GM21576 (cell line): Measurements from ENCODE around the gene CCNY.

Experiments used
- ATAC-seq: cut with Tn5 transposase; IDR thresholded peaks from one replicate; pipeline ENCODE4 v1.9.1; 2021; ENCODE audit warnings: mild to moderate bottlenecking, moderate library complexity; ENCODE audit not compliant: unreplicated experiment

The CCNY gene

DNA sequence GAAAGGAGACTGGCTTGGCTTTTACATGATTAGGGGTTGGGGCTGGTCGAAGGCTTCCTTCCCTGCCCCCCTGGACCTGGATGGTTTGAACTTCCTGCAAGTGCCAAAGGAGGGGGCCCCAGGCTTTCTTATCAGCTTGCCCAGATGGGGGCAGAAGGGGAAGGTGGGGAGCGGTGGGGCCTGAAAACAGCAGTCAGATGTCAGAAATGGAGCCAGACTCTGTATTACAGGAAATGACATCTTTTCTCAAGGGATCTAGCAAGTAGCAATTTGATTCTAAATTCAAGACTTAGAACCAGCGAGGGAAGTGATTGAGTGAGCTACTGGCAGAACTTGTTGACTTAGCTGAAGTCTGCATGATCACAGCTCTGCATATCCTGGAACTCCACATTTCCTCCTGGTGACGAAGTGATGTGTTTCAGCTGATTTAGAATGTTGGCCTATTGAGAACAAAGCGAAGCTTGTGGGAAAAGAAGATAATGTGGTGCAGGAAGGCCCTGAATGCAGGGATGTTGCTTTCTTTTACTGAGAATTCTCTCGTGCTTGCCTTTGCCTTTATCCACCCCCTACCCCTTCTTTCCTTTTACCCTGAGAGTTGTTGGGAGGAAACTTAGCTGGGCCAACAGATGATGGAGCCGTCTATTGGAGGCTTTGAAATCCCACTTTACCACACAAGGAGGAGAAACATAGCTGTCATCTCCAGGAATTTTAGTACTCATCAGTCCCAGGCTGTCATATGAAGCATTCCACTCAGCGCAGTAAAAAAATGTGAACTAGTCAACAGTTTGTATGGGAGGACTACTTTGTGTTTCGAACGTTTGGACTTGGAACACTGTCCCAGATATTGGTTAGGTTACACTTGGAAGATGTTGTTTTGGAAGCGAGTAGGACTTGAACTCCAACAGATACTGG lies 43.2 kb downstream of the CCNY start:
- ATAC-seq, result peak; percentile 82

DNA sequence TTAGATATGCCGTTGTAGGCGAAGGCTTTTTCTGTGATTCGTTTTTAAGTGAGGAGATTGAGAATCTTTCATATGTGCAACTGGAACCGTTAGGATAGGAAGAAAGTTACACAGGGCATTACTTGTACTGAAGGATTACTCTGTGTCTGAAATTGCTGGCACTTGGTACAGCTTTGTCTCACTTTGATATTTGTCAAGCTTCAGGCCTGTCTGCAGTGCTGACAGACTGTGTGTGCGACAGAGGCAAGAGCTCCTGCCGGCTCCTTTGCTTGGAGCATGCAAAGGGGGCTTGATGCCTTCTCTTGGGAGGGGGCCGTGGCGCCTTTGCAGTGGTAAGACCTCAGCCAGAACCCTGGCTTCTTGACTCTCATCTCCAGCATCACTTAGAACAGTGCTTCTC lies 45.8 kb downstream of the CCNY start:
- ATAC-seq, result no peak

DNA sequence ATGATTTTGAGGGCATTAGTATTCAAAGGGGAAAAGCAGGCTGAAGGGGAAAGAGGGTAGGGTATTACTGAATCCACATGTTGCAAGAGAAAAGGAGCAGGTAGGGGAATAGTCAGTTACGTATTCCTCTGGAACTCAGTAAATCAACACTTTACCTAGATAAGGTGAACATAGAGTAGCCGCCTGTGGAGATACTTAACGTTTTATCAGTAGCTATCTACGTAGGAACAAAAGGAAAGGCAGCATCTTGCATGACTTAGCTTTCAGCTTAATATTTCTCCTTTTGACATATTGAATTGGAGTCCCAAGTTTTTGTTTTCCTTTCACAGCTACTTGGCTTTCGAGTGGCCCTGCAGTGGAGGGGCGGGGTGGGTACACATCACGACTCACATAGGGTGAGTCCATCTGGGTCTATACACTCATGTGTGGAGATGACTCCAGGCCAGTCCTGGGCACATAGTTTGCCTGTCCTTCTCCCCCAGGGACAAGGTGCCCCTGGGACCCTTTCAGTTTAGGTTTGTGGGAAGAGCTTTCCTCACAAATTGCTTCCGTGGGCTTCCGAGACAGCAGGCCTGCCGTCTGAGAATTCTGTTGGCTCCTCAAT lies 48.1 kb downstream of the CCNY start:
- no peak for ATAC-seq

DNA sequence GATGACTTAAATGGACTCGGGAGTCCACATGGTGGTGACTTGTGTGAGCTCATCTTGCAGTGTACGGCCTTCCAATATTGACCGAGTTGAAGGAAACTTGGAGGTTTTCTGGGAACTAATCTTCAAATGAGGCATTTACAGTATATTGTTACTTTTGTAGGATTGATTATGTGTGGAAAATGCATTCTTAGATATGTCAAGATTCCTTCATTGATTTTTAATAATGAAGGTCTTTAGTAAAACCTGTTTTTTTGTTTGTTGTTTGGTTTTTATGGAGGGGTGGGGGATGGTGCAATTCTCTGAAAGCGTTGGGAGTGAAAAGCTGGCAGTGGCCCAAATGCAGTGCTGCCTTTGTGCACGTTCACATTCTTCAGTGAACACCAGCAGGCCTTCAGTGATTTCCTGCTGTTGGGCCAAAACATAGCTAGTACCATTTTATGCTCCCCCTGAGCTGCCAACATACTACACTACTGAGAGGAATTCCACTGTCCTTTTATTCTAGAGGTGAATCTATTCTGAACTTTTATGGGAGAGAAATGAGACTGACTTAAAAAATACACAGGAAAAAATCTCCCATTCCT lies 50.4 kb downstream of the CCNY start:
- ATAC-seq, result no peak

DNA sequence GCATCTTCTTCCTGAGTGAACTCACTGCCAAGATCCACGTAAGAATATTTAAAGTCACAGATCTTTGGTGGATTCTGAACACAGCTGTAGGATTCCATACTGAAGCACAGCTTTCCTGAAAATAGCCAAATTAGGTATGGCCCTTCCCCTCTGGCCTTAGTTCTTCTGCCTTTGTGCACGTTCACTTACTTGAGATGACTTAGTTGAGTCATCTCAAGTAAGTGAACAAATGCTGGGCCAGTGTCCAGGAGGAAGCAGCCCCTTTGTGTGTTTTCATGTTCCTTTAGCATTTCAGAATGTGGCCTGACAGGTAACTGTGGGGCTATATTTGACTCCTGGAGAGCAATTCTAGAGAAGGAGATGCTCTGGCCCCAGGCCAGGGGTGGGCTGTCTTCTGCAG lies 51.5 kb downstream of the CCNY start:
- ATAC-seq, result peak; percentile 82

DNA sequence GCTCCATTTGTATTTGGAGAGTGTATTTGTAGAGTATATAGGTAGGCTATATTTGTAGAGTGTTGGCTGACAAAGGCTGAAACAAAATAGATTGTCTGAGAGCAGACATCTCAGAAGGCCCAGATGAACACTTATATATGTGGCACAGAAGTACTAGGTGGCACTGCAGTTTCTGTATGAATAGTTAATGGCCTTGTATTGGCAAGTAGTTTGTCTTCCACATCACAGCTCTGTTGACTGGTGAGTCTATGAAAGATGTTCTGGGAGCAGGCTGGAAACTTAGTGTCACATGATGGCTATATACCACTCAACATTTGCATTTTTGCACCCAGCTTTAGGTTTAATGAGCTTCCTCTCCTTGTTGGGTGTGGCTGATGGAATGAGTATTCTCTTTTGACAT lies 51.9 kb downstream of the CCNY start:
- peak; percentile 51 for ATAC-seq

DNA sequence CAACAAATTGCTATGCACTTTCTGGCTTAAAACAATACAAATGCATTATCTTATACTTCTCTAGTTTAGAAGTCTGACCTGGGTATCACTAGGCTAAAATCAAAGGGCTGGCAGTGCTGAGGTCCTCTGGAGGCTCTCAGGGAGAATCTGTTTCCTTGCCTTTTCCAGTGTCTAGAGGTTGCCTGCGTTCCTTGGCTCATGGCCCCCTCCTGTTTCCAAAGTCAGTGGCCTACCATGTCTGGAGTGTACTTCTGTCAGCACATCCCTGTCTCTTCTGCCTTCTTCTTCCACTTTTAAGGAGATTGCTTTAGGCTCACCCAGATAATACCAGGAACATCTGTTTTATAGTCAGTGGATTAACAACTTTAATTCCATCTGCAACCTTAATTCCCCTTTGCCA lies 52.4 kb downstream of the CCNY start:
- no peak for ATAC-seq

DNA sequence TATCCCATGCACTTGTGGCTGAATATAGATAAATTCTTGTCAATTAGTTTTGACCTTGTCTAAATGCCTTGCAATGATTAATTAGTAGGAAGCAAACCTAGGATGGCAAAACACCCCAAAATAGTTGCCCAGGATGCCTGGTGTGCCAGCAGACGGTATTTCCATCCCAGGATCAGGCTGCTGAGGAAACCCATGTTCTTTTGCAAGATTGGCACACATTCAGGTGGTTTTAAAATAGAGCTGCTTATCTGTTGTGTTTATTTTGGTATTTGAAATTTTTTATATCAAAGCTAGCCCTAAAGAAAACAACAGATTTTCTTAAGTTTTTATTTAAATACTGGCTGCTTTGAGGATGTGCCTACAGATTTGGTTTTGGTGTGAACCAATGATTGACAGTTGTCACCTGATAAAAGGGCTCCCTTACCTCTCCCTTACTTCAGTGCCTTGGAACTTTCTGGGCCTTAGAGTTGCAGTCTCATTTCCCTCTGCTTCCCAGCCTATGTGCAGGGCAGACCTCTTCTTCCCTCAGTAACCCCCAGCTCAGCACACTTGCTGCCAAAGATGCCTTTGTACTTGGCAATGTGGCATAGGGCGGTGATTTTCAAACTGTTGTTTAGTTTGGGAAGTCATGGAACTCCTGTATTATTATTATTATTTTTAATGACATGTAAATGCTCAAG lies 54.0 kb downstream of the CCNY start:
- no peak for ATAC-seq

DNA sequence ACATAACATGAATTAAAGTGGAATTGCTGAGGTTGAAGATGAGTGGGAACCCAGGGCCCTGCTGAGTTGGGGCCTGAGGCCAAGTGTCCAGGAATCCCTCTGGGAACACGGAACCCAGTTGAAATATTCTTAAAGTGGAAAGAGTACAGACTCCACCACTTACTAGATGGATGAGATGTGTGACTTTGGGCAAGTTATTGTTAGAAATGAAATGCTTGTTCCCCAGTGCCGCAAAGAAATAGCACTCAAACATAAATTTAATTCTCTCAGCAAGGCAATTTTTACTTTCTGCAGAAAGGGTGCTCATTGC lies 54.5 kb downstream of the CCNY start:
- no peak for ATAC-seq

DNA sequence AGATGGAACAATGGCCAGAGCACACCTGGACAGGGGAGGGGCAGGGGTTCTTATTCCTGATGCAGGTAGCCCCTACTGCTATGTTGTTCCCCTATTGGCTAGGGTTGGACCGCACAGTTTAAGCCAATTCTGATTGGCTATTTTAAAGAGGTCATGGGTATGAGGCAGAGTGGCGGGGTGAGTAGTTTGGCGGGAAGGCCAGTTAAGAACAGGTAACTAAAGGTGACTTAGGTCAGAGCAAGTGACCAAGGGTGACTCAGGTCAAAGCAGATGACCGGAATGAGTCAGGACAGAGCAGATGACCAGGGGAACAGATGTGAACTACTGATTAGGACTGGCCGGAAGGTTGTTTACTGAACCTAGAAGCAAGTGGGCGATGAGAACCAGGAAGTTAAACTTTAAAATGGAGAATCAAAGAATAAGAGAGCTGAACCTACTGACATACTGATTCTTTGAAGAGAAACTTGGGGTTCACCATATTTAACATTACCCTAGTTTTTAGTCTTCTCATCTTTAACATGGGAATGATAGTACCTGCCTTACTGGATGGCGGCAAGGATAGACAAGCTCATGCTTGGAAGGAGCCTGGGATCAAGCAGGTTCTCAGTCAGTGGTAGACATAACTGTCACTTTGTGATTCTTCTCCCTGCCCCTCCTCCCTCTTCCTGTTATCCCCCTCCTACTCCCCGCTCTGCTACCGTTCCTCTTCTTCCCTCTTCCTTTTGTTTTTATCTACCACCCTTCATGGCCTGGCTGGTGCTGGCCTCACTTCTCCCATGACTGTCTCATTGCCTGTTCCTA lies 55.0 kb downstream of the CCNY start:
- ATAC-seq, result no peak

DNA sequence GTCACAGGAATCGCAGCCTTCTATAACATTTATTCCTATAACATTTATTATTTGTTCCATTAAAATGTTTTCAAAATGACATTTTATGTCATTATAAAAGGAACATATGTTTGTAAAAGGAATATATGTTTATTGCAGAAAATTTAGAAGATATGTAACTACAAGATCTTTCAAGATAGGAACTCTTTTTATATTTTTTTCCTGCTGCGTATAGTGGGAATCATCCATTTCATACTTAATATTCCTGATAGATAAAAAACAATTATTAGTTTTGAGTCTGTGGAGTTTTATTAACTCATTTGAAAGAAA lies 55.6 kb downstream of the CCNY start:
- no peak for ATAC-seq

DNA sequence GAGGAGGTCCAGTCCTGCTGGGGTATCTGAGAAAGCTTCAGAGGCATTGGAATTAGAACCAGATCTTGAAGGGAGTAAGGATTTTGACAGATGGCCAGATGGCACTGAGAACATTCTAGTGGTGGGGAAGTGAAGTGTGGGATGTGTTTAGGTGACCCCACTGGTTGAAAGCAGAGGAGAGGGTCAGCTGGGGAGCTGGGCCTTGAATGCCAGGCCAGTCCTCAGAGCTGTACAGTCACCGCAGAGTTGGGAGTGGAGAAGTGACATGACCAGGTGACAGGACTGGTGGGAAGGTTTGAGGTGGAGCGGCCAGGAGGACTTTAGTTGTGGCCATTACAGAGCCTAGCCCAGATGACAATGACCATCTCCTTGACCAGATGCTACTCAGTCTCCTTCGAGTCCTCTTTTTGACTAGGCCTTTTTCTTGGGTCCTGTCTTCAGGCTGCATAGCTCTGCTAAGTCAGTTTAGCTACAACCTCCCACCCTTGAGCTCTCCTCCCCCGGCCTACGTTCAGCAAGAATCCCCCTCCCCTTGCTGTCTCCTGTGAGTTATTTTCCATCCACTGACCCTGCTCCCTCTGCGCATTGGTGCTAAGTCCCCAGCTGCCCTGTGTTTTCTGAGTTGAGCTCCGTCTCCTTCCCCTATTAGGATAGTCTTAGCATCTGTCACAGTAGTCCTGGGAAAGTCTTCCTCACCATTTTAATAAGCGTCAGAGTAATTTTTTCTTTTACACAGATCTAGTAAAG lies 56.3 kb downstream of the CCNY start:
- no peak for ATAC-seq

DNA sequence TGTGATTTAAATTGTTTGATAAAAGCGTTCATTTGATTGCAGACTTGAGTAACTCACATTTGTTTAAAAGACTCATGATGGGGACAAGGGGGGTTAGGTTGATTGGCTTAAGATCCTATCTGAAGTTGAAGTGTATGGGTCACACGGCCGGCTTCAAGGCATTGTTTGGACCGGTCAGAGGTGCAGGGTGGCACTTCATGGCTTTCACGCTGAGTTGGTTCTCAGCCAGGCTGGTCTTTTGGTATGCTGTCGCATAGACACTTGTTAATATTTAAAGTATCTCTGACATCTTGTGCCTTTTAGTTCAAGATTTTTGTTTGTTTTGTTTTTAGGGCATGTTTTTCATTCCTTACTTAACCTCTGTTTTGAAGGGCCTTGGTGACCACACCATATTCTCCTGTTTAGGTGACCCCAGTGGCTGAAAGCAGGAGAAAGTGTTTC lies 58.1 kb downstream of the CCNY start:
- no peak for ATAC-seq

DNA sequence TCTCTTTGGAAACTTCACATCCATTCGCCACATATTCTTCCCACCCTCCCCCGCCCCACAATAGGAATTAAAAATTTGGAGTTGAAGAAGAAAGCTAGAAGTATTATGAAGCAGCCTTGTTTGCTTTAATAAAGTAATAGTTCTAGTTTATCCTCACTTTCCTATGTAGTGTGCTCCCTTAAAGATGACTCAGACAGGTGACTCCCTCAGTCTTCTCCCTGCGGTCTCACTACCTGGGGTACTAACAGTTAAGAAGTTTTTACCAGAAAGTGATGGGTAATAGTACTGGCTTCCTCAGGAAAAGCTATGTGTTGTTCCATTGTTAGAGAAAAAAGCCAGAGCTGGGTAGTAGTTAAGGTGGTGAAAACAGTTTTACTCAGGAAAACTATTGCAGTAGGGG lies 58.6 kb downstream of the CCNY start:
- no peak for ATAC-seq

DNA sequence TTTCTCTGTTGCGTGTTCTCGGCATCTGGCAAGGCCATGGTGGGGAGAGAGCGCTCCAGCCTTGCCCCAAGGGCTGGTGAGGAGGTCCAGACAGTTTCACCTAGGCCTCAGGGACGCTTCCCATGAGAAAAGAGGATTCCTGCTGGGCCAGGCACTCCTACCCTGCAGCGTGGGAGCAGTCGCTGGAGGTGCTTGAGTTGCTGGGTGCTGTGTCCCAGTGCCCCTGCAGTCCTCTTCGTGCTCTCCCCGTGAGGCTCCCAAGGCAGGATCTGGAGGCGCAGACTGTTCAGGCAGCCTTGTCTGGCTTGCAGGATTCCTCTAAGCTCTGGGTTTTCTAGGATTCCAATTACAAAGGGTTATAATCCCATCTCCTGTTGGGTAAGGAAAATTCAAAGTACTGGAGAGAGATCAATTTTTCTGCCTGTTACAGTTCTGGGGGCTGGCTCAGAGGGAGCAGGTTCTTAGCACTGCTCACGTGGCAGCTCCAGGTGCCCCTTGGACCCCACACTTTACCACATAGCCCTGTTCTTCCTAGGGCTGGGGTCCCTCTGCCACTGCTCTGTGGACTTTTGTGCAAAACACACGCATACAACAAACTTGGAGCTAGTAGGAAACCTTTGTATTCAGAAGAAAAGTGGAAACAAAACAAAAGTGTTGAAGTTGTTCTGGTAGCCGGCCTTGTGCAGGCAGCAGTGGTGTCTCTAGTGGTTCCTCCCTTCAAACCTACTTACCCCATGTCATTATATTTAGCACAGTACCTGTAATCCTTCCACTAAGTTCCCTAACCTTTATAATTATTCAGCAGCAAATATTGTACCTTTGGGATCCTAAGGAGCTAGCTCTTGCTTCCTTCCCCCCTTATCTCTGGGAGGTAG lies 60.5 kb downstream of the CCNY start:
- no peak for ATAC-seq

DNA sequence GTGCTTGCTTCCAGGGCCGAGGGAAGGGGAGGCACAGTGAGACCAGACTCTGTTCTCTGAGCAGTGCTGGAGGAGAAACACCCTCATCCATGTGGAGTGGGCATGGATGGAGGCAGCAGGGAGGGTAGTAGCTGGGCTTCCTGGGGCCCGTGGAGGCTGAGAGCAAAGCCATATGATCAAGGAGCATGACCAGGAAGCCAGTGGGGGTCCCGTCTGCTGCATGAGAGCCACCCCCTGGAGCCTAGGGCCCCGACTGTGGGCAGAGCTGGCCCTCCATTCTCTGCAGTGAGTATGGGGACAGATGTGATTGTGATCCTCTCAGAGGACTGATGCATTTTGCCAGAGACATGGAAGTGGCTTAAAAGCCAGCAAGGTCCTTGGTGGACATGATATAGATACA lies 61.6 kb downstream of the CCNY start:
- no peak for ATAC-seq

DNA sequence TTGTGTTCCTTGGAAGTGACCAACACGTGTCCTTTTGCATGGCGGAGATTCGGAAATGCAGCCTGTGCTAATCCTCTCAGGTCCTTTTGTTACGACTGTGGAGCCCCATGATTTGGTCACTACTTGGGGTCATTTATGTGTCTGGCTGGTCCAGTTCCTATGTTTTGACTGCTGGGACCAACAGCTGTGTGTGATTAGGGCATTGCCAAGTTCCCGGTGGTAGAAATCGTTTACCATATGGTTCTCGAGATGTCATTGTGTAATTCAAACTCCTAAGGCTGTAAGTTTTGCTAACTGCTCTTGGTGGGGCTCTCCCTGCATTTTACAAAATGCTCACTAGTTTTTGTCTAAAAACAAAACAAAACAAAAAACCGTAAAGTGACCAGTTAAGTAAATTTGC lies 62.0 kb downstream of the CCNY start:
- ATAC-seq, result no peak

DNA sequence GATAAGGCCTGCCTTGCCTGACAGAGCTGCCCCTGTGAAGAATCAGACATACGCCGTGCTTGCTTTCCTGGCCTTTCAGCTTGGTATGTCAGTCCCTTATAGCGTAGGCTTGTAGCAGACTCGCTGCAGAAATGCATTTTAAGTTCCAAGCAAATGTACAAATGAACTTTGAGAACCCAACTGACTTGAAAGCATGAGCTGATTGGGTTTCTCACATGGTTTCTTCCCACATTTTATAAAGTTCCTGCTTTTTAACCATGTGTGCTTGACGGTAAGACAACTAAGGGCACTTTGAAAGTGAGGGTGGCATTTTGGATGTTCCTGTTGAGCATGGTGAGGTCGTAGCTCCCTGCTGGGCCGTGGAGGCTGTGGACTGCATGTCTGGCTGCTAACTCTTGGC lies 62.6 kb downstream of the CCNY start:
- no peak for ATAC-seq

DNA sequence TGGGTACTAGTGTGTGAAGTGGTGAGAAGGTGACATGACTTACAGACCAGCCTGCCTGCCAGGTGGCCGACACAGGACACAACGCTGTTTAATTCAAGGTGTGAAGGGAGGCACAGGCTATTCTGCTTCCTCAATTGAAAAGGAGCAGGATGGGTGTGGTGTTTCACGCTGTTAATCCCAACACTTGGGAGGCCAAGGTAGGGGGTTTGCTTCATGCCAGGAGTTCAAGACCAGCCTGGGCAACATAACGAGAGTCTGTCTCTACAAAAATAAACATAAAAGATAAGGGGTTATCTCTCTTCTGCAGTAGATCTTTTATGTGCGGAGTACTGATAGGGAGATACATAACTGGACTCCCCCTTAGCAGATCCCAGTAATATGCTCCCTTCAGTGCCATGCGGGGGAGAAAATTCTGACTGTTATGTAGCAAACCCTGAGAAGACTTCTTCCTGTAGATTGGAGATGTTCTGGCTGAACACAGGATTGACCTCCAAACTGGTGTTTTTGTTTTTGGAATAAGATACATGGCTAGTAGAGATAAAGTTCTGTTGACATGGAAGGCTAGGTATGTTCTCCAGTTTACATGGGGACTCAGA lies 63.2 kb downstream of the CCNY start:
- ATAC-seq, result no peak
